Prostate gland (tissue), 2 donors: ENCODE measurements around the gene EEF1A2. TPM values are rescaled to one million over a fixed set of nuclear protein-coding genes. Genes with fewer than 3 reads are reported as not detected.

Experiments used
- DNase-seq: peaks from one replicate; pipeline ENCODE4 v3.0.0-alpha.2; 2019; ENCODE audit warnings: low spot score
- H3K27ac ChIP-seq, 2 donors: fragments of 200-600 bp; sonication (generic); 2 replicates each; pipeline ENCODE4 v1.5.1; 2017 to 2019
- H3K27me3 ChIP-seq: fragments of 200-600 bp; sonication (generic); replicated peaks from 2 replicates; pipeline ENCODE4 v1.5.1; 2019; ENCODE audit not compliant: insufficient read depth
- H3K36me3 ChIP-seq, 2 donors: fragments of 200-600 bp; sonication (generic); 1 replicate in 1 of 2; 2 replicates in 1 of 2; pipeline versions ENCODE4 v1.5.1 to v1.8.1; 2017 to 2019
- H3K4me1 ChIP-seq: fragments of 200-600 bp; sonication (generic); replicated peaks from 2 replicates; pipeline ENCODE4 v1.5.1; 2019
- H3K4me3 ChIP-seq, 2 donors: fragments of 200-600 bp; sonication (generic); 2 replicates each; pipeline ENCODE4 v1.5.1; 2017 to 2019
- H3K9me3 ChIP-seq: fragments of 200-600 bp; sonication (generic); 2 replicates; pipeline ENCODE4 v1.5.1; 2017
- POLR2A ChIP-seq: fragments of 450-650 bp; IDR thresholded peaks from one replicate; pipeline ENCODE4 v1.6.1; 2016; ENCODE audit warnings: antibody characterized with exemption, mild to moderate bottlenecking
- POLR2AphosphoS5 ChIP-seq: sonication (generic); formaldehyde crosslinking; IDR thresholded peaks from one replicate; pipeline ENCODE4 v1.6.1; 2017; ENCODE audit warnings: antibody characterized with exemption
- WGBS: methylation state at CpG from one replicate; pipeline ENCODE4 v1.1.5; 2018; 5-methylcytosine and 5-hydroxymethylcytosine counted together
- intact Hi-C: fragments of 100-400 bp; cut with DNase I; formaldehyde crosslinking; loops from one replicate; pipeline ENCODE4 v1.14.2; 2022
- total RNA-seq, 2 donors: library from RNA; depleted of rRNA; stranded (reverse); fragments of >200 nt; gene quantifications; one replicate each; pipeline ENCODE4 v1.1.0, GENCODE V29; 2016
- TF ChIP-seq, protein P1 (sequence below), 4 experiments: fragments of 200-600 bp in 2 of 4; fragments of 450-650 bp in 2 of 4; sonication (generic) in 2 of 4; IDR thresholded peaks; 1 replicate in 3 of 4; 2 replicates in 1 of 4; pipeline ENCODE4 v1.5.1; 2016 to 2019; ENCODE audit warnings: antibody characterized with exemption in 4 of 4, mild to moderate bottlenecking in 2 of 4, moderate library complexity in 2 of 4

EEF1A2 gene
- total RNA-seq, 2 donors from 2014 or later = 13.4 to 20.9 TPM

DNA sequence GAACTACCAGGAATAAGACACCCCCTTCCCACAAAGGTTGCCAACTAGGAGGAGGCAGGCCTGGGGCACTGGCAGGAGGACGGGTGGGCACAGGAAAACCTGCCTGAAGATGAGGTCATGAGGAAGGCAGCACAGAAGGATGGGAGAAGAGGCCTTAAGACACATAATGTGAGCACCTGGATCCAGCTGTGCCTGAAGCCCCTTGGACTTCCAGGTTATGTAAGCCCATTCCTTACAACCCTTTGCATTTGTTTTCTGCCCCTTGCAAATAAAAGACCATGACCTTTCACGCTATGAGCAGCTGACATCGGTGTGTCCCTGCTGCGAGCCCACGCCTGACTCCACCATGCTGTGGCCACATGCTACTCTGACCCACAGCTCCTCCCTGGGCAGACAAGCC, 49.9 kb downstream of the EEF1A2 start:
- no peaks in the 10 kb centered on the region for H3K4me1 ChIP-seq
- 82% methylated on average over 5 of the region's 5 CpGs for WGBS
- no peaks in the 10 kb centered on the region for H3K9me3 ChIP-seq
- H3K36me3 ChIP-seq = no peaks in the 10 kb centered on the region
- H3K27me3 ChIP-seq = peaks cover 21% of the 10 kb centered on the region
- no peak for TF ChIP-seq POLR2AphosphoS5
- TF ChIP-seq, protein P1, sequence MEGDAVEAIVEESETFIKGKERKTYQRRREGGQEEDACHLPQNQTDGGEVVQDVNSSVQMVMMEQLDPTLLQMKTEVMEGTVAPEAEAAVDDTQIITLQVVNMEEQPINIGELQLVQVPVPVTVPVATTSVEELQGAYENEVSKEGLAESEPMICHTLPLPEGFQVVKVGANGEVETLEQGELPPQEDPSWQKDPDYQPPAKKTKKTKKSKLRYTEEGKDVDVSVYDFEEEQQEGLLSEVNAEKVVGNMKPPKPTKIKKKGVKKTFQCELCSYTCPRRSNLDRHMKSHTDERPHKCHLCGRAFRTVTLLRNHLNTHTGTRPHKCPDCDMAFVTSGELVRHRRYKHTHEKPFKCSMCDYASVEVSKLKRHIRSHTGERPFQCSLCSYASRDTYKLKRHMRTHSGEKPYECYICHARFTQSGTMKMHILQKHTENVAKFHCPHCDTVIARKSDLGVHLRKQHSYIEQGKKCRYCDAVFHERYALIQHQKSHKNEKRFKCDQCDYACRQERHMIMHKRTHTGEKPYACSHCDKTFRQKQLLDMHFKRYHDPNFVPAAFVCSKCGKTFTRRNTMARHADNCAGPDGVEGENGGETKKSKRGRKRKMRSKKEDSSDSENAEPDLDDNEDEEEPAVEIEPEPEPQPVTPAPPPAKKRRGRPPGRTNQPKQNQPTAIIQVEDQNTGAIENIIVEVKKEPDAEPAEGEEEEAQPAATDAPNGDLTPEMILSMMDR (IDR thresholded peaks at IDR 0.05) = no peak
- TF ChIP-seq POLR2A = no peak
- H3K4me3 ChIP-seq = no peak overlapping the region
- no peak for DNase-seq
- H3K27ac ChIP-seq = no peak overlapping the region
- intact Hi-C loops = no loop called here

DNA sequence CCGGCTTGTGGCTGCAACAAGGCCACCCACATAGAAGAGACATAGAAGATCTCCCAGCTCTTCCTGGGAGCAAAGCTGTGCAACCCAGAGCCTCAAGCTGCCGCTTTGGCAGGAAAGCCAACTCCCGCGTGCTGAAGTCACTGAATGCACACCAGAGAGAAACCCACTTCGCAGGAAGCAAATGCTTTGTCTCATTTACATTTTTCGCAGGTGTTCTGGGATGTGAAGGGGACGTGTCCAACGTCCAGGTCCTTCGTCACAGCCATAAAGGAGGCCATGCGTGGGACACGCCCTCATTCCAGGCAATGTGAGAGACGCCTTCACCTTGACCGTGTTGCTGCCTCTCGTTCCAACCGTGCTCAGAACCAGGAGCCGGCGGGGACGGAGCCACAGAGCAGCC, 50.9 kb downstream of the EEF1A2 start:
- Histone ChIP-seq H3K27me3 (peaks cover 14% of the 10 kb centered on the region), H3K27ac (no peak overlapping the region), H3K9me3 (no peaks in the 10 kb centered on the region), H3K4me1 (no peaks in the 10 kb centered on the region), H3K36me3 (no peaks in the 10 kb centered on the region), H3K4me3 (no peak overlapping the region)
- TF ChIP-seq, protein P1 (IDR thresholded peaks at IDR 0.05) = no peak
- TF ChIP-seq POLR2A = no peak
- TF ChIP-seq POLR2AphosphoS5 = no peak
- WGBS = 30% methylated on average over 18 of the region's 18 CpGs
- no peak for DNase-seq
- intact Hi-C loops = no loop called here

GRCh38 chr20:63447320-63447719, 51.6 kb downstream of the EEF1A2 start:
- TF ChIP-seq POLR2A (no peak), POLR2AphosphoS5 (no peak)
- TF ChIP-seq, protein P1 (IDR thresholded peaks at IDR 0.05) = no peak
- intact Hi-C loops = no loop called here
- no peak overlapping the region for H3K27ac ChIP-seq

GRCh38 chr20:63446216-63447024, 52.5 kb downstream of the EEF1A2 start:
- DNase-seq = no peak
- 45% methylated on average over 25 of the region's 31 CpGs for WGBS
- Histone ChIP-seq H3K27me3 (peaks cover 13% of the 10 kb centered on the region), H3K9me3 (no peaks in the 10 kb centered on the region), H3K27ac (no peak overlapping the region), H3K4me1 (no peaks in the 10 kb centered on the region), H3K4me3 (no peak overlapping the region), H3K36me3 (no peaks in the 10 kb centered on the region)
- TF ChIP-seq POLR2A = no peak
- TF ChIP-seq, protein P1 (IDR thresholded peaks at IDR 0.05) = no peak
- TF ChIP-seq POLR2AphosphoS5 = no peak
- intact Hi-C loops = no loop called here

More at GRCh38 chr20:63447320-63447719, 51.6 kb downstream of the EEF1A2 start:
- peaks cover 13% of the 10 kb centered on the region for H3K27me3 ChIP-seq
- no peak for DNase-seq
- H3K9me3 ChIP-seq = no peaks in the 10 kb centered on the region
- H3K4me3 ChIP-seq = no peak overlapping the region
- 79% methylated on average over 16 of the region's 16 CpGs for WGBS
- no peaks in the 10 kb centered on the region for H3K4me1 ChIP-seq
- no peaks in the 10 kb centered on the region for H3K36me3 ChIP-seq
